Thyroid gland (tissue), 4 donors: Measurements from ENCODE around the gene SCN2B. TPM values are rescaled to one million over a fixed set of nuclear protein-coding genes. Genes with fewer than 3 reads are reported as not detected.

Source experiments
- DNase-seq, 2 donors: peaks; one replicate each; pipeline ENCODE4 v3.0.0-alpha.2; 2019
- H3K27ac ChIP-seq, 3 donors: fragments of 200-600 bp; sonication (generic); 1 replicate in 2 of 3; 2 replicates in 1 of 3; pipeline ENCODE4 v1.5.1; 2016 to 2019; ENCODE audit warnings: mild to moderate bottlenecking in 1 of 3, moderate library complexity in 1 of 3
- H3K27me3 ChIP-seq: fragments of 200-600 bp; sonication (generic); one replicate; pipeline ENCODE4 v1.5.1; 2019
- H3K36me3 ChIP-seq, 2 donors: fragments of 200-600 bp; sonication (generic); one replicate each; pipeline ENCODE4 v1.5.1; 2016 to 2019
- H3K4me1 ChIP-seq, 2 donors: fragments of 200-600 bp; sonication (generic); one replicate each; pipeline ENCODE4 v1.5.1; 2017 to 2019
- H3K4me3 ChIP-seq, 3 donors: fragments of 200-600 bp; sonication (generic); replicated peaks in 1 of 3; 1 replicate in 2 of 3; 2 replicates in 1 of 3; pipeline ENCODE4 v1.5.1; 2016; ENCODE audit warnings: mild to moderate bottlenecking in 1 of 3
- H3K9me3 ChIP-seq: fragments of 200-600 bp; sonication (generic); one replicate; pipeline ENCODE4 v1.5.1; 2017
- POLR2A ChIP-seq, 2 donors: fragments of 450-650 bp; IDR thresholded peaks; one replicate each; pipeline ENCODE4 v1.6.1; 2017; ENCODE audit warnings: antibody characterized with exemption in 2 of 2, mild to moderate bottlenecking in 2 of 2, moderate library complexity in 1 of 2
- WGBS, 2 donors: methylation state at CpG; one replicate each; pipeline ENCODE4 v1.1.5; 2017; 5-methylcytosine and 5-hydroxymethylcytosine counted together
- intact Hi-C: fragments of 100-400 bp; cut with DNase I; formaldehyde crosslinking; loops from one replicate; pipeline ENCODE4 v1.15.1; 2023
- total RNA-seq, 4 donors: library from RNA; depleted of rRNA; stranded (reverse); fragments of >200 nt; gene quantifications; one replicate each; pipeline ENCODE4 v1.2.3, GENCODE V29; 2016
- TF ChIP-seq, protein P1 (sequence below), 6 experiments: fragments of 200-600 bp in 3 of 6; fragments of 450-650 bp in 3 of 6; sonication (generic) in 3 of 6; IDR thresholded peaks; one replicate each; pipeline ENCODE4 v1.5.1; 2016 to 2019; ENCODE audit warnings: antibody characterized with exemption in 6 of 6, mild to moderate bottlenecking in 2 of 6, inconsistent platforms in 1 of 6, moderate library complexity in 1 of 6

The SCN2B gene
- total RNA-seq, 4 donors from 2014 or later, result 0.13 to 0.83 (median 0.31) TPM

DNA sequence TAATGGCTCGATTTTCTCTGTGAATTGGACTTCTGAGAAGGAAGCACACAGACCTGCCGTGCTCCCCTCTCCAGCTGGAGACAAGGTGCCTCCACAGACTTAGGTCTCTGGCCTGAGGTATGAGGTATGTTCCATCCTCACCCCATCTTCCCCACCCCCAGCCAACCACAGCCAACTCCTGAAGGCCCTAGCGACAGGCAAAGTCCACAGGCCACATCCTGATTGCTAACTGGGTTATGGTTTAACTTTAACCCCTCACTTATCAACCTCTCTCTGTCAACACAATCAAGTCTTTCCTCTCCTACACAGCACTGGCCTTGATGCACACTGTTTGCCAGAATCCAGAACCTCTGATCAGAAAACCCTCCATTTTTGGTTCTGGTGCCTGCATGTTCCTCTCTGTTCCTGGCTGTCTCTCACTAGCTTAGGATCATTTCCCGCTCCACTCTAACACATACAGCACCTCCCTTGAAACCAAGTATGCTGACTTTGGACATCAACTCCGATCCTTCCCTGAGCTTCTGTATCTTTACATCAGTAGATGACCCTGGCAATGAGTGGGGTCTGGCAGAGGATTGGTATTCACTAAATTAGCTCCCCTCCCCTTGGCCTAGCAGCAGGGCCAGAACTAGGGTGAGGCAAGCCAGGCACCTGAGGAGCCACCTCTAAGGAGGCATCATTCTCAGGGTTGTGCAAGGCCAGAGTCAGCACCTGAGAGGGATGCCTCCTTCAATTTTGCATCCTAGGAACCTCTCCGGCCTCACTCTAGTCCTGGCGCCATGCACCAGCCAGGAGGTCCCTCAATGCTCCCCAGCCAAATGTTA lies 26.4 kb upstream of the SCN2B start:
- Histone ChIP-seq H3K36me3 (no peaks in the 10 kb centered on the region), H3K4me3 (no peak overlapping the region), H3K4me1 (peaks cover 0 to 8% of the 10 kb centered on the region in 2 donors), H3K9me3 (no peaks in the 10 kb centered on the region), H3K27me3 (no peaks in the 10 kb centered on the region), H3K27ac (no peak overlapping the region)
- DNase-seq, result peak in 1 of 2 donors; percentile 6
- WGBS, 2 donors, result 78 to 82% methylated on average over 7 of the region's 7 CpGs
- intact Hi-C loops, result loop anchor here (5.0 kb wide), 1 partner anchor 144 kb away; no protein-coding TSS in a partner anchor
- no peak for TF ChIP-seq POLR2A (IDR thresholded peaks at IDR 0.05)
- TF ChIP-seq, protein P1, sequence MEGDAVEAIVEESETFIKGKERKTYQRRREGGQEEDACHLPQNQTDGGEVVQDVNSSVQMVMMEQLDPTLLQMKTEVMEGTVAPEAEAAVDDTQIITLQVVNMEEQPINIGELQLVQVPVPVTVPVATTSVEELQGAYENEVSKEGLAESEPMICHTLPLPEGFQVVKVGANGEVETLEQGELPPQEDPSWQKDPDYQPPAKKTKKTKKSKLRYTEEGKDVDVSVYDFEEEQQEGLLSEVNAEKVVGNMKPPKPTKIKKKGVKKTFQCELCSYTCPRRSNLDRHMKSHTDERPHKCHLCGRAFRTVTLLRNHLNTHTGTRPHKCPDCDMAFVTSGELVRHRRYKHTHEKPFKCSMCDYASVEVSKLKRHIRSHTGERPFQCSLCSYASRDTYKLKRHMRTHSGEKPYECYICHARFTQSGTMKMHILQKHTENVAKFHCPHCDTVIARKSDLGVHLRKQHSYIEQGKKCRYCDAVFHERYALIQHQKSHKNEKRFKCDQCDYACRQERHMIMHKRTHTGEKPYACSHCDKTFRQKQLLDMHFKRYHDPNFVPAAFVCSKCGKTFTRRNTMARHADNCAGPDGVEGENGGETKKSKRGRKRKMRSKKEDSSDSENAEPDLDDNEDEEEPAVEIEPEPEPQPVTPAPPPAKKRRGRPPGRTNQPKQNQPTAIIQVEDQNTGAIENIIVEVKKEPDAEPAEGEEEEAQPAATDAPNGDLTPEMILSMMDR (IDR thresholded peaks at IDR 0.05), result no peak

DNA sequence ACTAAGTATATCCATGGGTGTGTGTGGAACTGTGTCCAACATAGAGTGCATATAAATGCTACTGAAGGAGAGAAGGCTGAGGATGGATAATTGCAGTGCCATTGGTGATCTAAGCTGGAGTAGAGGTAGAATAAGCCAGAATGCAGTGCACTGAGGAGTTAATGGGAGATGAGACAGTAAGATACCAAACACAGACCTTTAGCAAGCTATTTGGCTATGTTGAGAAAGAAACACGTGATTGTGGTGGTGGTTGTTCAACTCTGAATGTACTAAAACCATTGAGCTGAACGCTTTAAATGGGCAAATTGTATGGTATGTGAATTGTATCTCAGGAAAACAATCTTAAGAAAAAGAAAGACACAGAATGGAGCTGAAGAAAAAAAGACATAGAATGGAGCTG lies 25.5 kb upstream of the SCN2B start:
- no peaks in the 10 kb centered on the region for H3K9me3 ChIP-seq
- intact Hi-C loops, result loop anchor here (5.0 kb wide), 1 partner anchor 145 kb away; no protein-coding TSS in a partner anchor
- H3K27ac ChIP-seq, result no peak overlapping the region
- TF ChIP-seq POLR2A (IDR thresholded peaks at IDR 0.05), result no peak
- TF ChIP-seq, protein P1 (IDR thresholded peaks at IDR 0.05), result no peak
- H3K4me1 ChIP-seq, result peaks cover 0 to 8% of the 10 kb centered on the region in 2 donors
- H3K27me3 ChIP-seq, result no peaks in the 10 kb centered on the region
- H3K4me3 ChIP-seq, result no peak overlapping the region
- no peaks in the 10 kb centered on the region for H3K36me3 ChIP-seq
- DNase-seq, result no peak
- 84 to 88% methylated on average over 2 of the region's 2 CpGs for WGBS, 2 donors

DNA sequence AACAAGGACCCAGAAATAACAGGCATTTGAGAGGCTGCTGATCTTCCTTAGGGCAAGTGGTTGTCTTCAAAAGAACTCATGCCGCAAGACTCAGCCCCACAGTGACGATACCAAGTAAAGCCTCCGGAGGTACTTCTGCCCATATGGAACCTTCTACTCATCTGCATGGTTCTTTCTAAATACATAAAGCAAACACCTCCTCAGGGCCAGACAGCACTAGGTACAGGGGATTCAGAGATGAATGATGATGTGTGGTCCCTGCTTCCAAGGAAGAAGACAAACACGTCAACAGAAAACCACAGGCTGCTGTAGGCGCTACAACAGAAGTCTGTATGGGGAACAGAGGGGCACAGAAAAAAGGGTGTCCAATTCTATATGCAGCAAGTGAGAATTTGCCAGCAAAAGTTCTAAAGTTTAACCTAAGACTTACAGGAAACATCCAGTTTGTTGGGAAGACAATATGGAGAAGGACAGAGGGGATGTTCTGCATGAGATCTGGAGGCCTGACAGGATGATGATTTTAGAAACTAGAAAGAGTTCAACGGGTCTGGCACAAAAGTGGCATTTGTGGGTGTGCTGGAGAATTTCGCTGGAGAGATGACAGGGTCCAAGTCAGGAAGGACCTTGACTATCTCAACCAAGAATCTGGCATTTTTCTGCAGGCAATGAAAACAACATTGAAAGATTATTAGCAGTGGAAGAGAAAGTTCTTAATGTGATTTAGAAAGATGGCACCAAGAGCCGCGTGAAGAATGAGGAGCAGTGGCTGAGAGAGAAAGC lies 24.7 kb upstream of the SCN2B start:
- no peak overlapping the region for H3K4me3 ChIP-seq
- intact Hi-C loops, result loop anchor here (5.0 kb wide), 1 partner anchor 146 kb away; no protein-coding TSS in a partner anchor
- WGBS, 2 donors, result 89 to 91% methylated on average over 9 of the region's 9 CpGs

DNA sequence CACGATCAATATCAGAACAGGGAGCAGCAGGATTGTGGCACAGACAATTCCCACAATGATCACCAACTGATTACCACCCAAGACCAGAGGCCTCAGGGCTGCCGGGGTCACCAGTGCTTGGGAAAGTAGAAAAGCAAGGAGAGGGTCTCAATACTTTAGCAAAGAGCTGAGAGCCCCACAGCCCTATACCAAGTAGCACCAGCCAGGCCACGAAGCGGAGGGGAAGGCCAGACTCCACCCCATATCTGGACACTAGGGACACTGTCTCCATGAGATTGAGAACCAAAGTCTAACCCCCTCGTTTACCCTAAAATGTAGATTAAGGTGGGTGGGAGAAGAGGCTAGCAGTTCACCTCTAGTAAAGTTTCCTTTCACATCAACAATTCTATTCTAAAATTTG lies 24.1 kb upstream of the SCN2B start:
- DNase-seq, result no peak
- peaks cover 0 to 8% of the 10 kb centered on the region in 2 donors for H3K4me1 ChIP-seq
- no peak overlapping the region for H3K27ac ChIP-seq
- no peaks in the 10 kb centered on the region for H3K36me3 ChIP-seq
- no peaks in the 10 kb centered on the region for H3K27me3 ChIP-seq
- intact Hi-C loops, result loop anchor here (5.0 kb wide), 1 partner anchor 147 kb away; no protein-coding TSS in a partner anchor
- 87 to 88% methylated on average over 5 of the region's 5 CpGs for WGBS, 2 donors
- no peaks in the 10 kb centered on the region for H3K9me3 ChIP-seq
- H3K4me3 ChIP-seq, result no peak overlapping the region
- TF ChIP-seq, protein P1 (IDR thresholded peaks at IDR 0.05), result no peak
- no peak for TF ChIP-seq POLR2A (IDR thresholded peaks at IDR 0.05)

More for the DNA sequence above, 24.7 kb upstream of the SCN2B start:
- DNase-seq, result no peak
- Histone ChIP-seq H3K9me3 (no peaks in the 10 kb centered on the region), H3K27ac (no peak overlapping the region), H3K27me3 (no peaks in the 10 kb centered on the region), H3K36me3 (no peaks in the 10 kb centered on the region), H3K4me1 (peaks cover 0 to 8% of the 10 kb centered on the region in 2 donors)
- no peak for TF ChIP-seq POLR2A (IDR thresholded peaks at IDR 0.05)

DNA sequence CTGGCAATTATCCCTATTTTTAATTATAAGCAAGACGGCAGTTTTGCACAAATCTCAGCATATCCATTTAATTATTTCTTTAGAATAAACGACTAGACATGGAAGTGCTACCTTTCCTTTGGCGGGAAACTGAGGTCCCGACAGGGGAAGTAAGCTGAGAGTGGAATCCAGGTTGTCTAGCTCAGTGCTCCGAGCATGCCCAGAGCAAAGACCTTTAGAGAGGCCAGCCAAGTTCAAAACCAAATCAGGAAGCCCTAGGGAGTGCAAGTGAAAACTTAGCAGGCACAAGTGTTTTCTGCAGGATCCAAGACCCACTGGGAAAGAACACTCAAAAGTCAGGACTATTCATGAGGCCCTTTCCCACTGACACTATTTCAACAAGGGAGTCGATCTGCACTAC lies 22.7 kb upstream of the SCN2B start:
- no peak overlapping the region for H3K27ac ChIP-seq
- intact Hi-C loops, result no loop called here
- 51 to 63% methylated on average over 6 of the region's 6 CpGs for WGBS, 2 donors

More for the DNA sequence above, 22.7 kb upstream of the SCN2B start:
- no peaks in the 10 kb centered on the region for H3K27me3 ChIP-seq
- no peaks in the 10 kb centered on the region for H3K36me3 ChIP-seq
- no peak for DNase-seq
- TF ChIP-seq, protein P1 (IDR thresholded peaks at IDR 0.05), result no peak
- TF ChIP-seq POLR2A (IDR thresholded peaks at IDR 0.05), result no peak
- H3K4me1 ChIP-seq, result peaks cover 0 to 8% of the 10 kb centered on the region in 2 donors
- no peak overlapping the region for H3K4me3 ChIP-seq
- H3K9me3 ChIP-seq, result no peaks in the 10 kb centered on the region
